CD4-positive, alpha-beta T cell treated with Interferon gamma for 1 hour (primary cell): Measurements from ENCODE around the gene SPRED2.

Source experiments
- DNase-seq: peaks from one replicate; pipeline ENCODE4 v3.0.0-alpha.2; 2020

The SPRED2 gene

DNA sequence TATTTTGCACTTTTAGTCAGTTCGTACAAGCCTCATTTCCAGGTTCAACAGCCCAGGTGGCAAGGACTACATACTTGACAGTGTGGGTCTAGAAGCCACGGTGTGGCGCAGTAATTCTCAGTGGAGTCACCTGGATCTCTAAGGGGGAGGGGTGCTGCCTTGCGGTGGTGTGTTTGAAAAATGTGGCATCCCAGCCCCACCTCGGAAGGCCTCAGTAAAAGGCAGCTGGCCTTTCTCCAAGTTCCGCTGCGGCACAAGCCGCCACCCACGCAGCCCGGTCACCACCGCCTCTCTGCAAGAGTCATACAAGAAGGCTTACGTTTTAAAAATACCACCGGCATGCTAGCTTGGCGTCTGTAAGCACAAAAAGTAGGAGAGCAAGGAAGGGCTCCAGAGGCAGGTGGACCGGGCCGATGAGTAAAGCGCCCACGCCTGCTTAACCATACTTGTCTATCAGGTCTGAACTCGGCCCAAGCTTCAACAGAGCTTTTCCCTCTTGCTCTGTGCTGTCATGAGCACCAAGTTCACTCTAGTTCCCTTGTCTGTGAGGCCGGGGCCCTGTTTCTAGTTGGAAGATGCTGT is 49.5 kb downstream of the SPRED2 start:
- DNase-seq: peak; percentile 67

GRCh38 chr2:65382323-65382722 is 50.1 kb downstream of the SPRED2 start:
- DNase-seq: no peak

DNA sequence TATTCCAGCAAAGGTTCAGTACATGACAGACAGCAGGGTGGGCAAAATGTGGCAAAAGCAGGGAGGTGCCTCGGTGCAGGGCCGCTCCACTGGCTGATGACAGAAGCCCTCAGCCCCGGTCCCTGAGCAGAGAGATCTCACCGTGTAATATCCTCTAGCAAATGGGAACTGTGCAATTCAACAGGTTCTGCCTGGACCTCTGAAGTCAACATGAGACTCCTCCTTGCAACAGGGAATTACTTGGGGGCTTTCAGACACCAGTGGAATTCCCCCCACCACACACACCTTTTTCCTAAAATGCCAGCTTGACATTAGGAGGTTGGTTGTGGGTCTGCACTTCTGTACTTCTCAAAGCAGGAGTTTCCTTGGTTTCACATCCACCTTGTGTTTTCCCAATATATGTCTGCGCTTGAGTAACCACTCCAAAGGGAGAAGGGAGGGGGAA is 50.8 kb downstream of the SPRED2 start:
- no peak for DNase-seq

DNA sequence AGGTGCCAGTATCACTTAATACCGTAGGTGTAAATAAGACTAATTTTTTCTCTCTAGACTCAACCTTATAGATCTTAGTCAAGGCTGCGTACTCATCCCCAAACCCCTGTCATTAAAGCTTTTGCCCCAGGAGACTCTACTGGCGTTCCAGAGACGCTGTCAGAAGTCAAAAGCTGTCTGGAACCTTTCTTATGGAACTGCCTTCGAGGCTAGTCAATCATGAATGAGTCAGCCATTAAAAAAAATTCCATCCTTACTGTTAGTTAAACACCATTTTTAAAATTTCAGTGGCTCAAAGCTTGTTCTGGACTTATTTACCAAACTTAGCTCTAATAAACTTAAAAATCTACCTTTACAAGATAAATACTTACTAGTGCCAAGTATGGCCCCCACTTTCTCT is 52.1 kb downstream of the SPRED2 start:
- no peak for DNase-seq

DNA sequence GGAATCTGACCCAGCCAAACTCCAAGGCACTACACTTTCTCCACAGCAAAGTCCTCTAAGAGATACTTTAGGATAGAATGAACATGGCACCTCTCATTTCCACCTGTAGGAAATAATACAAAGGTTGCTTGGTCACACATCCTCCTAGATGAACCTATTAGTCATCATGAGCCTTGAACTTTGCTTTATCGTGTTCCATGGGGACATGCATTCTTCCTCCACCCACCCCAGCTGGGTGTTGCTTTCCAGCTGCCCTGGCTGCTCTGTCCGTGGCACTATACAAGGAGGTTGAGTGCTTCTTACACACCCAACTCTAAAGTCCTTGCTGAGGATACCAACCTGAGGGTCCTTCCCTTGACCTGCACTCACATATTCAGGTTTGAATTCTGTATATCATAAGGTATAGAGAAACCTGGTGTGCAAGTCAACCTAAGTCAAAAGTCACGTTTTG is 52.7 kb downstream of the SPRED2 start:
- no peak for DNase-seq

GRCh38 chr2:65379223-65379622 is 53.2 kb downstream of the SPRED2 start:
- DNase-seq: no peak

DNA sequence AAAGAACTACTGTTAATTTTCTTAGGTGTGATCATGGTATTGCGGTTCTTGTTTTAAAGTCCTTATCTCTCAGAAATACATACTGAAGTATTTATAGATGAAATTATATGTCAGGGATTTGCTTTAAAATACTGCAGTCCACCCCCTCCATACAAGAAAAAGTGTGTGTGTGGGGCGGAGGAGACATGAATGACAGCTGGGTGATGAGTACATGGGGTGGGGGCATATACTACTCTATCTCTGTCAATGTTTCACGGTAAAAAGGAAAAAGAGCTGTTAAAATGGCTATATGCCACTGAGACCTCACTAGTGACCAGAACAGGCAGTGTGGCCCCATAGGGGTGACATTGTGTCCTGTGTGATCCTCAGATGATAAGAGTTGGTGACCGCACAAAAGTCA is 54.1 kb downstream of the SPRED2 start:
- DNase-seq: no peak

- no peak for DNase-seq
These were observed 54.7 kb downstream of the SPRED2 start for GRCh38 chr2:65377556-65378192.

DNA sequence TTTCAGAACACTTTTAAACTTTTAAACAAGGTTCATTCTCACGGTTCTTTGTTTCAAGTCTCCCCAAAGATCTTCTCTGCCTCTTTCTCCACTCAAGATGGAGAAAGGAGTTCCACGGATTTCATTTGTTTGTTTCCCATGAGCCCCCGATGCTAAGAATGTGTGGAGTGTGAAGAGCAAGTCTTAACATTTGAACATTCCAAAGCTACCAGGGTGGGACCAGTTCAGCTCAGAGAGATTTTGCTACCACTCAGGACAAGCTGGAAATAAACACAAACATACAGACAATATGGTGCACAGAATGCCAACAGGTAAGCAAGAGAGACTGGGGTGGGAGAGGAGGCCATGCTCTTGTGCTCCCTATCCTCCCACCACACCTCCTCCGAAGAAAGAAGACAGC is 56.7 kb downstream of the SPRED2 start:
- DNase-seq: no peak

GRCh38 chr2:65374999-65375398 is 57.4 kb downstream of the SPRED2 start:
- no peak for DNase-seq

DNA sequence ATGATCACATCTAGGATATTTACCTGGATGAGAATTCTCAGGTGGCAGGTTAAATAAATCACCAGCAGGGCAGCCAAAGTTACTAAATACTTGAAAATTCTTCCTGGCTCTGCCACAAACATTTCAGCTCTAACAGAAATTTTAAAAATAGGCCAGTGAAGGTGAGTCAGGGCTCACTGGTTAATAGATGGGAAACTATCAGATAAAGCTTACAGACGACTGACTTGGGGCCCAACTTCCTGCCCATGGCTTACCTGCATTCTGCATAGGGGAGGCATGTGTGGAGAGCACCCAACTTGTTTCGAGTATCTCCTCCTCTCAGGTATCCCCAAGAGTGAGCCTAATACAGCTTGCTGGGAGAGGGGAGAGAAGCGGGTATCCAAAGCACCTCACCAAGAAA is 57.8 kb downstream of the SPRED2 start:
- DNase-seq: no peak

DNA sequence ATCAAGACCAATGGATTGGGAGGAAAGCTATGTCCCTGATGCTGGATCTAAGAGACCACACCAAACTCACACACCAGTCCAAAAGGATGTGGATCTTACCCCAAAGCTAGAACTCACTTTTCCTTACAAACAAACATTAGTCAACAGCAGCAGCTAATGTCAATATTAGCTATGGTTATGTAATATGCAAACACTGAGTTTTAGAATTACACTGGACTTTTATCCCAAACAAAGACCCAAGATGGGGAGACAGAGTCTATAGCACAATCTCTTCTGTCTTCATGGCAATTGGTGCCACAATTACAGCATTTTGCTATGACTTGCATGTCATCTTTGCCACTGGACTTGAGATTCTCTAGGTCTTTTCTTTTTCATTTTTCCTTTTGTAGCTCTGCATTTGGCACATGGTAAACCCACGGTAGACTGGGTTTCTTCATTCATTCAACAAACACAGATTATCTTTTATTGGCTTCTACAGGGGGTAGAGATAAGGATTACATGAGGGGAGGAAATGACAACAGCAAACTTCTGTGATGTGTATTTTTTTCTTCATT is 59.0 kb downstream of the SPRED2 start:
- DNase-seq: no peak

DNA sequence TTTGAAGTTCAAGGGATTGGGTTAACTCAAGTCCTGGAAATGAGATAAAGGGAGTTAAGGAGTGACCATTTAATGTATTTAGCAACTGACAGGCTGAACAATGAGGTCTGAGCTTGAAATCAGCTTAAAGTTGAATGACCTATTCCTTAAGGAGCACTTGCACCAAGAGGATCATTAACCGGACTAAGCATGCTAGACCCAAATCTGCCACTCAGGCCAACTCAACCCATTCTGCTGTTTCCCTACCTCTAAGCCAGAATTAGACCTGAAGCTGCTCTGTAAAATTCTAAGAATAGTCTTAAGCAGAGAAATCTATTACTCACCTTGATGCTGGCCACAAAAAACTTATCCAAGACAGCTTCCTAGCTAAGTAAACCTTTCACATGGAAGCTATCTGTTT is 59.8 kb downstream of the SPRED2 start:
- DNase-seq: no peak

DNA sequence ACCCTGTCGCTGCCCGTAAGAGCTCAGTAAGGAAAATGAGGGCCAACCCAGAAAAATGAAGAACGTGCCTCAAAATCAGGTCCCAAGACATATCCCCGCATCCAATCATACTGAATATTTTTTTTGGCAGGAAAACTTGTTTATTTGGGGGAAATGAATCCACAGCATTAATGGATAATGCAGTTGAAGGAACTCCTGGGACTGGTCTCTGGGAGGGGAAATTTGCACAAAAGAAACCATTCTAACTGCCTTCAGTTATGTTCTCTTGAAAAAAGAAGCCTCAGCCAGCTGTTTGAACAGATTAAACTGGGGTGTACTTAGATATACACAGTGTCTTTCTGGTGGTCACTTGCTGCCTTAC is 61.3 kb downstream of the SPRED2 start:
- DNase-seq: no peak

DNA sequence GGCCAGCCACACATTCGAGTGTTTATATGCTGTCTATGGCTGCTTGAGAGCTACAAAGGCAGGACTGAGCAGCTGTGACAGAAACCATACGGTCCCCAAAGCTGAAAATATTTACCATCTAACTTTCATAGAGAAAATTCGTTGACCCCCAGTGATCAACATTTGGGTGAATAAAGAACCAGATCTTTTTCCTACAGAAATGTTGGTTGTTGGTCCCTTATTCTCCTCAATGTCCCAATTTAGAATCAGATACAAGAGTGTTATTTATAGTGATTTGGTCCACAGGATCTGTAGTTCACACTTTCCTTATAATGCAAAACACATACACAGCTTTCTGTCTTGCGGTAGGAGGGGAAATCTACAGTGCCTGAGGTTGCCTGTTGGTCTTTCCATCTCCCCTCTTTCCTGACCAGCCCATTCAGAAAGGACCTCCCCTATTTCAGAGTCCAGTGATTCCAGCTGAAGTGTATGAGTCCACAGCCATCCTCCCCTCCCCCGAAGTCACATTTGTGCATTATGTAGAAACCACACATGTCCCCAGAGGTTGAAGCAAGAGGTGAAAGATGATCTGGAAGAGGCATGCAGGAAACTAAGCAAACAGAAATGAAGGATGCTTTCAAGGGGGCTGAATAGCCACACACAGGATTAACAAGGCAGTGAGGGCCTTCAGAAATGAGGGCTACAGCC is 61.9 kb downstream of the SPRED2 start:
- DNase-seq: no peak

DNA sequence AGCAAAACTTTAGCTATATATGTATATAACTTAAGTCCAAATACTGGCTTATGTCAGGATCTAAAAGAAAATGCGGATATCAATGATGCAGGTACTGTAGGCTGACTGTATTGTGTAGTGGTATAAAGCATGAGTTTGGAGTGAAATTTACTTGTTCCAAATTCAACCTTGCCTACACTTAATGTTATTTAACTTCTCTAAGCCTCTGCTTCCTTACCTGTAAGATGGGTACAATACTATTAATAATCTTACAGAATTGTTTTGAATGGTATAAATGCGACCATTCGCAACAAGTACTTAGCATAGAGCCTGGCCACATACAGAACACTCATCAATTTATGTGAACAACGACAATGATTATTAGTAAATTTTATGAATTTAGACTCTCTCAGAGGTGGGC is 62.4 kb downstream of the SPRED2 start:
- no peak for DNase-seq

GRCh38 chr2:65369574-65369973 is 62.8 kb downstream of the SPRED2 start:
- DNase-seq: no peak

GRCh38 chr2:65368468-65368867 is 63.9 kb downstream of the SPRED2 start:
- no peak for DNase-seq

DNA sequence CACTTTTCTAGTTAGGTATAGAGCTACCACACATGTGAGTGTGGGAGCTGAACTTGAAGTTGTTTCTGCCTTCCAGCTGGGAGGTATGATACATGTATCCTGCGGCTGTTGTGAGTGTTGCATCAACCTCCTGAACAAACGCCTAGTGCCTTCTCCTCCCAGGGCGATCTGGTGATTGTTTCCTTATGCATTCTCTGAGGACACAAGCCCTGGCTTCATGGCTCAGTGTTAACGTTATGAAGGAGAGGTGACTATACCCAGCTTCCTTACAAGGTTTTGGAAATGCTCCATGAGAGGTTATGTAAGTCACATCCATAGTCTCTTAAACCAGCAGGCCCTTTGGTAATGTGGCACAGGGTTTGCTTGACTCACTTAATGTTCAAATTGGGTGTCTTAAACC is 64.9 kb downstream of the SPRED2 start:
- no peak for DNase-seq

- peak; percentile 36 for DNase-seq
These were observed 65.7 kb downstream of the SPRED2 start for GRCh38 chr2:65366595-65367125.

DNA sequence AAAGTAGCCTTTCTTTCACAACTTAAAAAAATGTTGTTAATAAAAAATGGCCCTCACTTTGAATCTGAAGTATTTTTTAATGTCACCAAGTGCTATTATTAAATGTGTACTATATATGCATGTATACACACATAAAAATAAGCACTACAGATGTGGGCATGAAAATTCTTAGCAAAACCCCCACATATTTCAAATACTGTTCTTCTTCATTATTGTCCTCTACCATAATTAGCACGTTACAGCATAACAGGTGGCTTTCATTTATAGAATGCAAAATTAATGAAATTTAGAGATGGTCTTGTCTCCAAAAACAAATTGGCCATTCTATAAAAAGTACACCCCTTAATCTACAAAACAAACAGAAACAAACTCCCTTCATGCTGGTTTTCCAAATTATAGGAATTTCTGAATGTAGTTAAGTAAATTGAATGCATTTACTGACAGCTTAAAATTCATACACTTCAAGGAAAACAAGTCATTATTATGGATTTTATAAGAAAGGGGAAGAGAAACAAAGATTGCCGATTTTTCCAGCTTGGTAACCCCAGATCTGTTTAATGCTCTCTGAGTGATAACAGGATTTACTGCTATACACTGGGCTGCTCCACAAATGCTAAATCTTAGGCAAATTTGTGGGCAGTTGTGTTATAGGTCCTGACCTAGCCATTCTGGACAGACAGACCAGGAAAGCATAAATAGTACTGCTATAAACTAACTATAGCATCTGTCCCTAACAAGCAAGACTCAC is 67.2 kb downstream of the SPRED2 start:
- no peak for DNase-seq

DNA sequence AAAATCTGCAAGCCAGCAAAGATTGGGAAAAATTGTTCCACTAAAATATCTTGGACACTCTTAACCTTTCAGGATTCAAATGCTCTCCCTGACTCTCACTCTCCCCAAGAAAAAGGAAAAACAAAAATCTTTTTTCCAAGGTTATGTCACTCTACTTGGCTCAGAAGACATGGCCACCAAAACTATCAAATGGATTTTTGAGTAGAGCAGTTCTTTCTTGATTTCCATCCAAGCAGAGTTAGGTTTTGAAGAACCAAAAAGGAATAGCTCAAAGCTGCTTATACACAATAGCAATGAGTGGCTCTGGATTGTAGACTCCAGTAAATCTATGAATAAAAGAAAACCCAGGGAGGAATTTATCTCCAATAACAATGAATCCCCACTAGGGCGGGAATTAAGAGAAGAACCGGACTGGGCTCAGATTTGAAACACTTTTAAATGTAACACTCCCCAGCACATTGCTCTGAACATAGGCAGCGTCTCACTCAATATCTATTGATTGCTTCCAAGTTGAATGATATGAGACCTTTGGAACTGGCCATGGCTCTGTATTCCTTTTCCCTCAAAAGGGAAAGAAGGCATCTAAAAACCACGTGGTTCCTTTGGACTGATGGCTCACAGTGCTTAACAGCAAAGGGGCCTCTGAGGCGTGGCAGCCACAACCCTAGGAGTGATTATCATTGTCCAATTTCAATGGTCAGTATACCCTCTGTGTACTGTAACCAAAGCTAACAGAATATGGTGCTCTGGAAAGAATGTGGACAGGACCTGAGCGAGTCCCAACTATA is 68.3 kb downstream of the SPRED2 start:
- DNase-seq: no peak
